H9 (cell line): ENCODE data around the gene FGD5. TPM values are rescaled to one million over a fixed set of nuclear protein-coding genes. Genes with fewer than 3 reads are reported as not detected.

Experiments
- DNase-seq: peaks from one replicate; pipeline ENCODE4 v3.0.0-alpha.2; 2017
- H2AFZ ChIP-seq: one replicate; pipeline ENCODE4 v1.6.1; 2013; ENCODE audit warnings: mild to moderate bottlenecking, low read length, control low read depth, moderate library complexity
- H2AK5ac ChIP-seq: 2 replicates; pipeline ENCODE4 v1.6.1; 2013; ENCODE audit warnings: low read length, control low read depth, mixed read lengths; ENCODE audit not compliant: insufficient read length
- H2BK120ac ChIP-seq: one replicate; pipeline ENCODE4 v1.6.1; 2013; ENCODE audit warnings: low read depth, mild to moderate bottlenecking, low read length, control low read depth, inconsistent platforms; ENCODE audit not compliant: poor library complexity, severe bottlenecking
- H2BK12ac ChIP-seq: 2 replicates; pipeline ENCODE4 v1.6.1; 2013; ENCODE audit warnings: low read length, control low read depth, mixed read lengths, low read depth; ENCODE audit not compliant: insufficient read length
- H2BK15ac ChIP-seq: 2 replicates; pipeline ENCODE4 v1.6.1; 2013; ENCODE audit warnings: low read depth, low read length, control low read depth
- H2BK20ac ChIP-seq: one replicate; pipeline ENCODE4 v1.6.1; 2013; ENCODE audit warnings: low read depth, mild to moderate bottlenecking, low read length, control low read depth, inconsistent platforms; ENCODE audit not compliant: poor library complexity, severe bottlenecking
- H2BK5ac ChIP-seq: 2 replicates; pipeline ENCODE4 v1.6.1; 2013; ENCODE audit warnings: low read length, control low read depth, mixed read lengths; ENCODE audit not compliant: insufficient read length
- H3K14ac ChIP-seq: 2 replicates; pipeline ENCODE4 v1.6.1; 2013; ENCODE audit warnings: low read length, control low read depth; ENCODE audit not compliant: insufficient read depth
- H3K18ac ChIP-seq: 2 replicates; pipeline ENCODE4 v1.6.1; 2013; ENCODE audit warnings: low read depth, mild to moderate bottlenecking, mixed read lengths, low read length, control low read depth; ENCODE audit not compliant: insufficient read length
- H3K23ac ChIP-seq: 2 replicates; pipeline ENCODE4 v1.6.1; 2013; ENCODE audit warnings: low read length, control low read depth, mixed read lengths, low read depth; ENCODE audit not compliant: insufficient read length
- H3K23me2 ChIP-seq: 2 replicates; pipeline ENCODE4 v1.6.1; 2013; ENCODE audit warnings: low read depth, mild to moderate bottlenecking, mixed read lengths, low read length, control low read depth; ENCODE audit not compliant: insufficient read length, poor library complexity, severe bottlenecking
- H3K27ac ChIP-seq: 2 replicates; pipeline ENCODE4 v1.5.1; 2013; ENCODE audit warnings: low read length, control low read depth, mixed read lengths, low read depth; ENCODE audit not compliant: insufficient read length
- H3K27me3 ChIP-seq: 2 replicates; pipeline ENCODE4 v1.6.1; 2013; ENCODE audit warnings: low read length, control low read depth, inconsistent platforms; ENCODE audit not compliant: insufficient read depth
- H3K4ac ChIP-seq: 2 replicates; pipeline ENCODE4 v1.6.1; 2013; ENCODE audit warnings: low read depth, mild to moderate bottlenecking, control low read depth, inconsistent platforms, low read length, moderate library complexity
- H3K4me1 ChIP-seq: 2 replicates; pipeline ENCODE4 v1.6.1; 2013; ENCODE audit warnings: low read length, control low read depth, inconsistent platforms; ENCODE audit not compliant: insufficient read depth
- H3K4me2 ChIP-seq: 2 replicates; pipeline ENCODE4 v1.6.1; 2013; ENCODE audit warnings: low read length, control low read depth, mixed read lengths; ENCODE audit not compliant: insufficient read length, insufficient read depth
- H3K56ac ChIP-seq: 2 replicates; pipeline ENCODE4 v1.6.1; 2013; ENCODE audit warnings: low read depth, mild to moderate bottlenecking, mixed read lengths, low read length, control low read depth; ENCODE audit not compliant: insufficient read length
- H3K79me1 ChIP-seq: 2 replicates; pipeline ENCODE4 v1.6.1; 2013; ENCODE audit warnings: low read depth, mild to moderate bottlenecking, moderate library complexity, low read length, control low read depth, inconsistent platforms; ENCODE audit not compliant: insufficient read depth, poor library complexity, severe bottlenecking
- H3K79me2 ChIP-seq: 2 replicates; pipeline ENCODE4 v1.6.1; 2013; ENCODE audit warnings: low read length, control low read depth, inconsistent platforms; ENCODE audit not compliant: insufficient read depth
- H3K9ac ChIP-seq: 2 replicates; pipeline ENCODE4 v1.6.1; 2013; ENCODE audit warnings: low read length, control low read depth, mixed read lengths; ENCODE audit not compliant: insufficient read length; ENCODE audit errors: extremely low read depth
- H3K9me3 ChIP-seq: one replicate; pipeline ENCODE4 v1.6.1; 2013; ENCODE audit warnings: low read depth, low read length, inconsistent platforms; ENCODE audit not compliant: control insufficient read depth
- H3T11ph ChIP-seq: one replicate; pipeline ENCODE4 v1.6.1; 2013; ENCODE audit warnings: mild to moderate bottlenecking, low read length, control low read depth, inconsistent platforms
- H4K20me1 ChIP-seq: one replicate; pipeline ENCODE4 v1.6.1; 2013; ENCODE audit not compliant: control insufficient read depth, insufficient read length, insufficient read depth
- H4K5ac ChIP-seq: 2 replicates; pipeline ENCODE4 v1.6.1; 2013; ENCODE audit warnings: low read depth, mild to moderate bottlenecking, mixed read lengths, low read length, control low read depth; ENCODE audit not compliant: insufficient read length
- H4K8ac ChIP-seq: replicated peaks from 2 replicates; pipeline ENCODE4 v1.6.1; 2013; ENCODE audit warnings: low read length, control low read depth, mixed read lengths, low read depth; ENCODE audit not compliant: insufficient read length
- H4K91ac ChIP-seq: 2 replicates; pipeline ENCODE4 v1.6.1; 2013; ENCODE audit warnings: low read depth, mild to moderate bottlenecking, moderate library complexity, mixed read lengths, low read length, control low read depth; ENCODE audit not compliant: insufficient read length
- H3K27ac Mint-ChIP-seq, 3 experiments: 2 replicates in 2 of 3; 3 replicates in 1 of 3; pipeline ENCODE4 v1.8.0; 2020 to 2021; ENCODE audit warnings: mixed read lengths in 3 of 3, mild to moderate bottlenecking in 1 of 3, moderate library complexity in 1 of 3
- H3K27me3 Mint-ChIP-seq: 2 replicates; pipeline ENCODE4 v1.8.0; 2021; ENCODE audit warnings: low read depth, mild to moderate bottlenecking, moderate library complexity, mixed read lengths
- H3K36me3 Mint-ChIP-seq, 3 experiments: 2 replicates in 2 of 3; 3 replicates in 1 of 3; pipeline ENCODE4 v1.8.0; 2020 to 2021; ENCODE audit warnings: low read depth in 3 of 3, mixed read lengths in 3 of 3; ENCODE audit not compliant: insufficient read depth in 1 of 3
- H3K4me1 Mint-ChIP-seq, 2 experiments: 2 replicates each; pipeline ENCODE4 v1.8.0; 2020; ENCODE audit warnings: mixed read lengths in 2 of 2
- H3K4me3 Mint-ChIP-seq, 2 experiments: 2 replicates in 1 of 2; 3 replicates in 1 of 2; pipeline ENCODE4 v1.8.0; 2020 to 2021; ENCODE audit warnings: mild to moderate bottlenecking in 2 of 2, mixed read lengths in 2 of 2, moderate library complexity in 1 of 2
- H3K9me3 Mint-ChIP-seq, 2 experiments: 2 replicates in 1 of 2; 3 replicates in 1 of 2; pipeline ENCODE4 v1.8.0; 2020; ENCODE audit warnings: mild to moderate bottlenecking in 2 of 2, mixed read lengths in 2 of 2, moderate library complexity in 1 of 2
- WGBS: extraction: QIAGEN DNeasy Blood & Tissue Kit; methylation state at CpG from one replicate; pipeline ENCODE4 v1.1.7; 2013; ENCODE audit warnings: missing lambda C conversion rate, low lambda C conversion rate, mixed read lengths; ENCODE audit not compliant: insufficient read length; ENCODE audit errors: extremely low coverage; 5-methylcytosine and 5-hydroxymethylcytosine counted together
- total RNA-seq: library from RNA; stranded (reverse); gene quantifications from 2 replicates; pipeline ENCODE4 v1.2.1, GENCODE V29; 2021
- TF ChIP-seq, protein P1 (sequence below): fragments of 200-600 bp; sonication (generic); conservative IDR thresholded peaks from 3 replicates; pipeline ENCODE4 v1.8.0; 2021; ENCODE audit warnings: antibody characterized with exemption, mild to moderate bottlenecking

The FGD5 gene
- total RNA-seq, 1 experiment from 2014 or later: 7.8 TPM

DNA sequence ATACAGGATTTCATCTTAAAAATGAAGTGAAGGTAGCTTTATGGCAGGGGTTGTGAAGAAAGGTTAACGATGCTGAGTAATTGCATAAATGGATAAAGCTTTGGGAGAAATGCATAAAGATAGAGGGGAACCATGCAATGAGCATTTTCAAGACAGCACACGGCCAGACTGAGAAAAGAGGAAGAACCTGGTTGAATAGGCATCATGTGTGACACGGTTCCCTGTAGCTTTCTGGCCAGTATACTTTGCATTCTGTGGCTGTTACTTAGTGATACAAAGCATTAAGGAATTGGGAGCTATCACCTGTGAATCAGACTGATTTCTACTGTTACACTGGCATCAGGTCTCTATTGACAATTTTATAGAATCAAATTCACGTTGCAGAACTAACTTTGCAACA, 161.9 kb downstream of the FGD5 start:
- H4K20me1 ChIP-seq: no peaks in the 10 kb centered on the region
- no peaks in the 10 kb centered on the region for H3K27me3 ChIP-seq
- no peak overlapping the region for H2AK5ac ChIP-seq
- H3K27ac ChIP-seq: no peak overlapping the region
- H3K23me2 ChIP-seq: no peaks in the 10 kb centered on the region
- Mint-ChIP-seq H3K36me3 (peaks cover 3 to 23% (median 5%) of the 10 kb centered on the region in 3 experiments; a peak in 6 of 7 replicates), H3K27ac (no peak overlapping the region), H3K9me3 (peaks cover 0 to 3% of the 10 kb centered on the region in 2 experiments; a peak in 1 of 5 replicates), H3K27me3 (no peaks in the 10 kb centered on the region), H3K4me3 (no peak overlapping the region), H3K4me1 (no peaks in the 10 kb centered on the region)
- H3K79me2 ChIP-seq: no peaks in the 10 kb centered on the region
- H3T11ph ChIP-seq: no peak overlapping the region
- no peak overlapping the region for H4K8ac ChIP-seq
- H4K91ac ChIP-seq: no peak overlapping the region
- no peak overlapping the region for H2BK20ac ChIP-seq
- no peak overlapping the region for H2BK15ac ChIP-seq
- no peak overlapping the region for H3K9ac ChIP-seq
- H2BK5ac ChIP-seq: no peak overlapping the region
- H3K18ac ChIP-seq: no peak overlapping the region
- H2AFZ ChIP-seq: no peak overlapping the region
- H4K5ac ChIP-seq: no peak overlapping the region
- WGBS: no CpG with 5 or more reads among the region's 4 CpGs
- H3K9me3 ChIP-seq: no peaks in the 10 kb centered on the region
- H3K56ac ChIP-seq: no peak overlapping the region
- TF ChIP-seq, protein P1, sequence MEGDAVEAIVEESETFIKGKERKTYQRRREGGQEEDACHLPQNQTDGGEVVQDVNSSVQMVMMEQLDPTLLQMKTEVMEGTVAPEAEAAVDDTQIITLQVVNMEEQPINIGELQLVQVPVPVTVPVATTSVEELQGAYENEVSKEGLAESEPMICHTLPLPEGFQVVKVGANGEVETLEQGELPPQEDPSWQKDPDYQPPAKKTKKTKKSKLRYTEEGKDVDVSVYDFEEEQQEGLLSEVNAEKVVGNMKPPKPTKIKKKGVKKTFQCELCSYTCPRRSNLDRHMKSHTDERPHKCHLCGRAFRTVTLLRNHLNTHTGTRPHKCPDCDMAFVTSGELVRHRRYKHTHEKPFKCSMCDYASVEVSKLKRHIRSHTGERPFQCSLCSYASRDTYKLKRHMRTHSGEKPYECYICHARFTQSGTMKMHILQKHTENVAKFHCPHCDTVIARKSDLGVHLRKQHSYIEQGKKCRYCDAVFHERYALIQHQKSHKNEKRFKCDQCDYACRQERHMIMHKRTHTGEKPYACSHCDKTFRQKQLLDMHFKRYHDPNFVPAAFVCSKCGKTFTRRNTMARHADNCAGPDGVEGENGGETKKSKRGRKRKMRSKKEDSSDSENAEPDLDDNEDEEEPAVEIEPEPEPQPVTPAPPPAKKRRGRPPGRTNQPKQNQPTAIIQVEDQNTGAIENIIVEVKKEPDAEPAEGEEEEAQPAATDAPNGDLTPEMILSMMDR: no peak
- H3K79me1 ChIP-seq: no peaks in the 10 kb centered on the region
- no peak overlapping the region for H3K14ac ChIP-seq
- no peak for DNase-seq
- no peak overlapping the region for H3K23ac ChIP-seq
- no peak overlapping the region for H3K4me2 ChIP-seq
- no peak overlapping the region for H2BK120ac ChIP-seq
- no peaks in the 10 kb centered on the region for H3K4me1 ChIP-seq
- H2BK12ac ChIP-seq: no peak overlapping the region
- H3K4ac ChIP-seq: no peak overlapping the region

Other genes starting within 250 kb of the FGD5 start
- gene CCDC174, start 167.2 kb upstream of the FGD5 start, total RNA-seq: 11.5 and 15.2 TPM in 2 replicates
- not detected in 2 replicates for gene C3orf20, start 143.8 kb upstream of the FGD5 start, total RNA-seq
- 38.2 and 38.5 TPM in 2 replicates for gene NR2C2, start 128.6 kb downstream of the FGD5 start, total RNA-seq
- 53.2 and 56.2 TPM in 2 replicates for gene MRPS25, start 246.4 kb downstream of the FGD5 start, total RNA-seq